Fibroblast of the aortic adventitia (primary cell): ENCODE data around the gene MCTP1. TPM values are rescaled to one million over a fixed set of nuclear protein-coding genes. Genes with fewer than 3 reads are reported as not detected.

Source experiments
- DNase-seq: peaks from one replicate; pipeline ENCODE4 v3.0.0-alpha.2; 2010; ENCODE audit warnings: low read depth
- H3K4me3 ChIP-seq: 2 replicates; pipeline ENCODE4 v1.5.1; 2011; ENCODE audit warnings: low read depth, mild to moderate bottlenecking, control low read depth, low read length, moderate library complexity
- CTCF ChIP-seq: IDR thresholded peaks from 2 replicates; pipeline ENCODE4 v1.5.1; 2011; ENCODE audit warnings: mild to moderate bottlenecking, low read length, control low read depth, inconsistent platforms; ENCODE audit not compliant: insufficient read depth
- total RNA-seq: library from RNA; depleted of rRNA; stranded (reverse); fragments of >200 nt; gene quantifications from 2 replicates; pipeline ENCODE4 v1.2.3, GENCODE V29; 2012; ENCODE audit warnings: low replicate concordance

MCTP1 gene
- total RNA-seq, 1 donor, result 7.6 TPM

- no peak for TF ChIP-seq CTCF
- no peak for DNase-seq
- no peak overlapping the region for H3K4me3 ChIP-seq
Observed at GRCh38 chr5:94890907-94891306, 394.0 kb downstream of the MCTP1 start.

GRCh38 chr5:94888674-94889073 is 396.2 kb downstream of the MCTP1 start:
- TF ChIP-seq CTCF, result no peak
- no peak overlapping the region for H3K4me3 ChIP-seq
- no peak for DNase-seq

- TF ChIP-seq CTCF, result no peak
- no peak overlapping the region for H3K4me3 ChIP-seq
- DNase-seq, result no peak
Observed at GRCh38 chr5:94885931-94886330, 399.0 kb downstream of the MCTP1 start.

GRCh38 chr5:94884311-94884710 is 400.6 kb downstream of the MCTP1 start:
- no peak for TF ChIP-seq CTCF
- H3K4me3 ChIP-seq, result no peak overlapping the region
- DNase-seq, result peak; percentile 3

GRCh38 chr5:94872526-94872925 is 412.4 kb downstream of the MCTP1 start:
- no peak overlapping the region for H3K4me3 ChIP-seq
- no peak for TF ChIP-seq CTCF
- DNase-seq, result no peak

GRCh38 chr5:94870511-94871183 is 414.2 kb downstream of the MCTP1 start:
- DNase-seq, result no peak
- H3K4me3 ChIP-seq, result no peak overlapping the region
- no peak for TF ChIP-seq CTCF

GRCh38 chr5:94869921-94870320 is 415.0 kb downstream of the MCTP1 start:
- no peak for DNase-seq
- H3K4me3 ChIP-seq, result no peak overlapping the region
- no peak for TF ChIP-seq CTCF
